GM12864 (cell line): ENCODE results near the gene IFNAR1.

Experiments
- DNase-seq: peaks from one replicate; pipeline ENCODE4 v3.0.0-alpha.2; 2011; ENCODE audit warnings: low read depth
- H3K4me3 ChIP-seq: 2 replicates; pipeline ENCODE4 v1.5.1; 2011; ENCODE audit warnings: mild to moderate bottlenecking, low read depth, low read length, control low read depth
- CTCF ChIP-seq: IDR thresholded peaks from 2 replicates; pipeline ENCODE4 v1.5.1; 2011; ENCODE audit warnings: low read depth, mild to moderate bottlenecking, moderate library complexity, low read length, control low read depth, inconsistent platforms; ENCODE audit errors: missing control alignments

The IFNAR1 gene

GRCh38 chr21:33324291-33325221 is at the start of gene IFNAR1:
IFNAR1 (plus strand) TSS chr21:33324970; CDS start chr21:33325056, 86 bp downstream.
- TF ChIP-seq CTCF, result no peak
- peak within 1 kb of the TSS; percentile 88 for H3K4me3 ChIP-seq
- DNase-seq, result peak; percentile 94

- DNase-seq, result no peak
- no peak for TF ChIP-seq CTCF
- H3K4me3 ChIP-seq, result no peak overlapping the region
These were observed 46.0 kb upstream of the IFNAR1 start for GRCh38 chr21:33278721-33279120.

- H3K4me3 ChIP-seq, result no peak overlapping the region
- no peak for DNase-seq
- TF ChIP-seq CTCF, result no peak
These were observed 45.4 kb upstream of the IFNAR1 start for GRCh38 chr21:33279330-33279820.

- no peak for TF ChIP-seq CTCF
- no peak overlapping the region for H3K4me3 ChIP-seq
- no peak for DNase-seq
These were observed 43.6 kb upstream of the IFNAR1 start for GRCh38 chr21:33281096-33281652.

- no peak overlapping the region for H3K4me3 ChIP-seq
- no peak for DNase-seq
- no peak for TF ChIP-seq CTCF
These were observed 41.6 kb upstream of the IFNAR1 start for GRCh38 chr21:33283203-33283602.

GRCh38 chr21:33286076-33286475 is 38.7 kb upstream of the IFNAR1 start:
- no peak for TF ChIP-seq CTCF
- H3K4me3 ChIP-seq, result no peak overlapping the region

More at GRCh38 chr21:33286076-33286475, 38.7 kb upstream of the IFNAR1 start:
- no peak for DNase-seq
